Measurements from ENCODE around the gene HNRNPH3. TPM values are rescaled to one million over a fixed set of nuclear protein-coding genes. Genes with fewer than 3 reads are reported as not detected.
"Not testable (repeated sequence)": the region's sequence is repeated elsewhere in the genome, so short reads cannot be mapped to it uniquely, and the experiment has no call there.

Gene HNRNPH3
- total and polyA plus RNA-seq, 8 donors, result 91.4 to 423 (median 364) TPM

DNA sequence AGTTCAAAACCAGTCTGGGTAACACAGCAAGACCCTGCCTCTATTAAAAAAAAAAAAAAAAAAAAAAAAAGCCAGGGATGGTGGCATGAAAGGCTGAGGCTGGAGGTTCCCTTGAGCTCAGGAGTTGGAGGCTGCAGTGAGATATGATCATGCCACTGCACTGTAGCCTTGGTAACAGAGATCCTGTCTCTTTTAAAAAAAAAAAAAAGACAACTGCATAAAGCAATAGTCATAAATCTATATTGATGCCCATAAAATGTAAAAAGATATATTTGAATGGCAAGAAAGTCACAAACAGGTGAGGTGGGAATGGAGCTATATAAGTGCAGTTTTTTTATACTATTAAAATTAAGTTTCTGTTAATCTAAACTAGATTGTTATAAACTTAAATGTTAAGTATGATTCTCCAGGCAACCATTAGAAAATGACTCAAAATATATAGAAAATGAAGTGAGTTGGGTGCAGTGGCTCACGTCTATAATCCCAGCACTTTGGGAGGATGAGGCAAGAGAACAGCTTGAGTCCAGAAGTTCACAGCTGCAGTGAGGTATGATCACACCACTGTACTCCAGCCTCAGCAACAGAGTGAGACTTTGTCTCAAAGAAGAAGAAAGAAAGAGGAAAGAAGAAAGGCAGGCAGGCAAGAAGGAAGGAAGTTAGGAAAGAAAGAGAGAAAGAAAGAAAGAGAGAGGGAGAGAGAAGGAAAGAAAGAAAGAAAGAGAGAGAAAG is 13.4 kb upstream of the HNRNPH3 start:
- H3K4me3 ChIP-seq, result no peak overlapping the region
- ATAC-seq (no peak), DNase-seq (no peak)
- H3K27me3 ChIP-seq, result no peaks in the 10 kb centered on the region
- intact Hi-C loops (cut with DNase I), result no loop called here
- H3K36me3 ChIP-seq, result no peaks in the 10 kb centered on the region
- peaks cover 0 to 13% of the 10 kb centered on the region in 2 donors for H3K9me3 ChIP-seq
- TF ChIP-seq, protein P1, sequence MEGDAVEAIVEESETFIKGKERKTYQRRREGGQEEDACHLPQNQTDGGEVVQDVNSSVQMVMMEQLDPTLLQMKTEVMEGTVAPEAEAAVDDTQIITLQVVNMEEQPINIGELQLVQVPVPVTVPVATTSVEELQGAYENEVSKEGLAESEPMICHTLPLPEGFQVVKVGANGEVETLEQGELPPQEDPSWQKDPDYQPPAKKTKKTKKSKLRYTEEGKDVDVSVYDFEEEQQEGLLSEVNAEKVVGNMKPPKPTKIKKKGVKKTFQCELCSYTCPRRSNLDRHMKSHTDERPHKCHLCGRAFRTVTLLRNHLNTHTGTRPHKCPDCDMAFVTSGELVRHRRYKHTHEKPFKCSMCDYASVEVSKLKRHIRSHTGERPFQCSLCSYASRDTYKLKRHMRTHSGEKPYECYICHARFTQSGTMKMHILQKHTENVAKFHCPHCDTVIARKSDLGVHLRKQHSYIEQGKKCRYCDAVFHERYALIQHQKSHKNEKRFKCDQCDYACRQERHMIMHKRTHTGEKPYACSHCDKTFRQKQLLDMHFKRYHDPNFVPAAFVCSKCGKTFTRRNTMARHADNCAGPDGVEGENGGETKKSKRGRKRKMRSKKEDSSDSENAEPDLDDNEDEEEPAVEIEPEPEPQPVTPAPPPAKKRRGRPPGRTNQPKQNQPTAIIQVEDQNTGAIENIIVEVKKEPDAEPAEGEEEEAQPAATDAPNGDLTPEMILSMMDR (IDR thresholded peaks at IDR 0.05), result no peak
- H3K4me1 ChIP-seq, result no peaks in the 10 kb centered on the region
- H3K27ac ChIP-seq, result no peak overlapping the region

DNA sequence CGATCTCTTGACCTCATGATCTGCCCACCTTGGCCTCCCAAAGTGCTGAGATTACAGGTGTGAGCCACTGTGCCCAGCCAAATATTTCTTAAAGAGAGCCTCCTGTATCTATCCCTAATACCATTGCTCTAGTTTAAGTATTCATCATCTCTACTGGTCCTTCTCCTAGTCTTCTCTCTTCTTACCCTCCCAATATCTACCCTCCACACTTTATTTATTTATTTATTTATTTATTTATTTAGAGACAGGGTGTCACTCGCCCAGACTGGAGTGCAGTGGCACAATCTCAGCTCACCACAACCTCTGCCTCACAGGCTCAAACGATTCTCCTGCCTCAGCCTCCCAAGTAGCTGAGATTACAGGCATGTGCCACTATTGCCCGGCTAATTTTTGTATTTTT is 7.5 kb upstream of the HNRNPH3 start:
- H3K9me3 ChIP-seq; H3K27ac ChIP-seq; H3K4me3 ChIP-seq; ATAC-seq; H3K27me3 ChIP-seq; H3K36me3 ChIP-seq; DNase-seq; intact Hi-C loops (cut with DNase I): not testable (repeated sequence)
- peaks cover 8 to 17% of the 10 kb centered on the region in 2 donors for H3K4me1 ChIP-seq

DNA sequence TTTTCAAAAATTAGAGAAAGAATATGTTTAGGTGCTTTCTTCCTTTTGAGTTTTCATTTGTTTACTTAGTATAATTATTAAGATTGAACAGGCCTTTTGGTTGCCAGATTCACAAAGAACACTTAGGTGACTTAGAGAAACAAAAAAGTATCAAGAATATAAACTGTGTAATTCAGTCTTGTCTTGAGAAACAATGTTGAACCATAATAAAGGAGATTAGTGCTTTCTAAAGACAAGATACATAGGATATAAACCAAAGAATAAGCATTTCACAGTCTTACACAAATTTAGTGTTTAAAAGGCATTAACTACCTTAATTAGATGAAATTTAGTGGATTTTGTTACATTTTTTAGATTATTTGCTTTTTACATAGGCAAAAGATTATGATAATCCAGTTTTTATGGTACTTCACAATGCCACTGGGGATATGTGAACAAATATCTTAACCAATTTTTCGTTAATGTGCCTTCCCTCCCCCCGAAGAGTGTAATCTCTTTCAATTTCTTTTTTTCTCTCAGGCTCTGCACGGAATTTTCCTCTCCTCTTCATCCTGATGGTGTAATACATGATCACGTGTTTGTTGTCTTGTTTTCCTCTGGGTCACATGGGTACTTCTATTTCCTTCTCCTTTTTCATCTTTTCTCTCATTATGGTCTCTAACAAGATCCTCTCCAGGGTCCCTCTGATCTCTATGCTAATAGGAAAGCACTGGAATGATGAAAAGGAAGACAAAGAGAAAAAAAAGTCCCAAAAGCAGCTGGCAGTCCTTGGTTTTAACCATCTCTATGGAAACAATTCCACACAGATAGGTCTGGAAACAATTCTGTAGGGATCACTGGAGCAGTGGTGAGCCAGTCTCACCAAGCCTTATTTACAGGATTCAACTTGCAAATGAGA is 3.7 kb upstream of the HNRNPH3 start:
- Histone ChIP-seq H3K4me3 (peak overlapping the region in 1 of 2 donors; percentile 3), H3K9me3 (no peaks in the 10 kb centered on the region), H3K4me1 (peaks cover 8 to 34% of the 10 kb centered on the region in 2 donors), H3K27ac (peak overlapping the region; percentile 85 to 90), H3K27me3 (no peaks in the 10 kb centered on the region), H3K36me3 (no peaks in the 10 kb centered on the region)
- TF ChIP-seq, protein P1 (IDR thresholded peaks at IDR 0.05), result no peak
- intact Hi-C loops (cut with DNase I), result no loop called here
- ATAC-seq (no peak), DNase-seq (peak in 2 of 4 donors; percentile 71 to 80)

DNA sequence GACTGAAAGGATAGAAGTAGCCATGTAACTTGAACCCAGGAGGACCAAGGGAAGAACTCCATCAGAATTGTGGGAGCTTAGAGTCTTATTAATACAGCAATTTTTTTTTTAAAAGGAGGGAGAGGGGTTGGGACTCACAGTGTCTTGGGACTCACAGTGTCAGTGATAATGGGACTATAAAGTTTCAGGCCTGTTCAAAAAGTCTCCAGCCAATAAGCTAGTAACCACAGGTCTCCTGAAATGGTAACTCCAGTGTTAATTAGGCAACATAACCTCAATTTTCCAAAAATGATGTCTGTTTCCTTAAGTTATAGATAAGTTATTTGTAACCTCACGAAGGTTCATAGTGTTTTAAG is 2.4 kb upstream of the HNRNPH3 start:
- TF ChIP-seq, protein P1 (IDR thresholded peaks at IDR 0.05), result no peak
- peak overlapping the region; percentile 85 to 90 for H3K27ac ChIP-seq

DNA sequence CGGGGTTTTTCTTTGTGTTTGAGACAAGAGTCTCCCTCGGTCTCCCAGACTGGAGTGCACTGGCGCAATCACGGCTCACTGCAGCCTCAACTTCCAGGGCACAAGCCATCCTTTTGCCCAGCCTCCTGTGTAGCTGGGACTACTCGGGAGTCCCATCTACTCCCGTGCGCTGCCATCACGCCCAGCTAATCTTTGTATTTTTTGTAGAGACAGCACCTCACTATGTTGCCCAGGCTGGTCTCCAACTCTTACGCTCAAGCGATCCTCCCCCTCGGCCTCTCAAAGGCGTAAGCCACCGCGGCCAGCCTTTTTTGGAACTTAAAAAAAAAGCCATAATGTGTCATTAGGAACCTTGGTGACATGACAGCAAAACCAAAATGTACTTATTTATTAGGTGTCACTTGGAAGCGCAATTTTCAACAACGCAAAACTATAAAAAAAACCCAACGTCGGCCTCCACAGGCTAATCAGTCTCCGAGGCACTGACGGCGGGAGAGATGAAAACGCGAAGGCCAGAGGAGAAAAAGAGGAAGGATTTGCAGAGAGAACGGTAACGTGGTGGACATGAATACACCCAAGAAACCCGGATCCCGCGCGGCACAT is 911 bp upstream of the HNRNPH3 start:
- H3K4me3 ChIP-seq, result peak overlapping the region; percentile 78 to 82
- ATAC-seq (no peak), DNase-seq (peak in 3 of 4 donors; percentile 38 to 66 (median 58))
- intact Hi-C loops (cut with DNase I), result no loop called here
- TF ChIP-seq, protein P1 (IDR thresholded peaks at IDR 0.05), result no peak
- H3K9me3 ChIP-seq, result no peaks in the 10 kb centered on the region
- H3K27ac ChIP-seq, result peak overlapping the region; percentile 97 to 99
- H3K36me3 ChIP-seq, result no peaks in the 10 kb centered on the region
- peaks cover 12 to 61% of the 10 kb centered on the region in 2 donors for H3K4me1 ChIP-seq
- no peaks in the 10 kb centered on the region for H3K27me3 ChIP-seq

More for the DNA sequence above, 2.4 kb upstream of the HNRNPH3 start:
- Histone ChIP-seq H3K4me3 (no peak overlapping the region), H3K4me1 (peaks cover 8 to 46% of the 10 kb centered on the region in 2 donors), H3K36me3 (no peaks in the 10 kb centered on the region), H3K9me3 (no peaks in the 10 kb centered on the region), H3K27me3 (no peaks in the 10 kb centered on the region)
- intact Hi-C loops (cut with DNase I), result no loop called here
- DNase-seq (no peak), ATAC-seq (no peak)
